H9 (cell line): ENCODE results near the gene CHMP1A. TPM values are rescaled to one million over a fixed set of nuclear protein-coding genes. Genes with fewer than 3 reads are reported as not detected.

Source experiments
- DNase-seq: peaks from one replicate; pipeline ENCODE4 v3.0.0-alpha.2; 2017
- H2AFZ ChIP-seq: one replicate; pipeline ENCODE4 v1.6.1; 2013; ENCODE audit warnings: mild to moderate bottlenecking, low read length, control low read depth, moderate library complexity
- H2AK5ac ChIP-seq: 2 replicates; pipeline ENCODE4 v1.6.1; 2013; ENCODE audit warnings: low read length, control low read depth, mixed read lengths; ENCODE audit not compliant: insufficient read length
- H2BK120ac ChIP-seq: one replicate; pipeline ENCODE4 v1.6.1; 2013; ENCODE audit warnings: low read depth, mild to moderate bottlenecking, low read length, control low read depth, inconsistent platforms; ENCODE audit not compliant: poor library complexity, severe bottlenecking
- H2BK12ac ChIP-seq: 2 replicates; pipeline ENCODE4 v1.6.1; 2013; ENCODE audit warnings: low read length, control low read depth, mixed read lengths, low read depth; ENCODE audit not compliant: insufficient read length
- H2BK15ac ChIP-seq: 2 replicates; pipeline ENCODE4 v1.6.1; 2013; ENCODE audit warnings: low read depth, low read length, control low read depth
- H2BK20ac ChIP-seq: one replicate; pipeline ENCODE4 v1.6.1; 2013; ENCODE audit warnings: low read depth, mild to moderate bottlenecking, low read length, control low read depth, inconsistent platforms; ENCODE audit not compliant: poor library complexity, severe bottlenecking
- H2BK5ac ChIP-seq: 2 replicates; pipeline ENCODE4 v1.6.1; 2013; ENCODE audit warnings: low read length, control low read depth, mixed read lengths; ENCODE audit not compliant: insufficient read length
- H3K14ac ChIP-seq: 2 replicates; pipeline ENCODE4 v1.6.1; 2013; ENCODE audit warnings: low read length, control low read depth; ENCODE audit not compliant: insufficient read depth
- H3K18ac ChIP-seq: 2 replicates; pipeline ENCODE4 v1.6.1; 2013; ENCODE audit warnings: low read depth, mild to moderate bottlenecking, mixed read lengths, low read length, control low read depth; ENCODE audit not compliant: insufficient read length
- H3K23ac ChIP-seq: 2 replicates; pipeline ENCODE4 v1.6.1; 2013; ENCODE audit warnings: low read length, control low read depth, mixed read lengths, low read depth; ENCODE audit not compliant: insufficient read length
- H3K23me2 ChIP-seq: 2 replicates; pipeline ENCODE4 v1.6.1; 2013; ENCODE audit warnings: low read depth, mild to moderate bottlenecking, mixed read lengths, low read length, control low read depth; ENCODE audit not compliant: insufficient read length, poor library complexity, severe bottlenecking
- H3K27ac ChIP-seq: 2 replicates; pipeline ENCODE4 v1.5.1; 2013; ENCODE audit warnings: low read length, control low read depth, mixed read lengths, low read depth; ENCODE audit not compliant: insufficient read length
- H3K27me3 ChIP-seq: 2 replicates; pipeline ENCODE4 v1.6.1; 2013; ENCODE audit warnings: low read length, control low read depth, inconsistent platforms; ENCODE audit not compliant: insufficient read depth
- H3K4ac ChIP-seq: 2 replicates; pipeline ENCODE4 v1.6.1; 2013; ENCODE audit warnings: low read depth, mild to moderate bottlenecking, control low read depth, inconsistent platforms, low read length, moderate library complexity
- H3K4me1 ChIP-seq: 2 replicates; pipeline ENCODE4 v1.6.1; 2013; ENCODE audit warnings: low read length, control low read depth, inconsistent platforms; ENCODE audit not compliant: insufficient read depth
- H3K4me2 ChIP-seq: 2 replicates; pipeline ENCODE4 v1.6.1; 2013; ENCODE audit warnings: low read length, control low read depth, mixed read lengths; ENCODE audit not compliant: insufficient read length, insufficient read depth
- H3K56ac ChIP-seq: 2 replicates; pipeline ENCODE4 v1.6.1; 2013; ENCODE audit warnings: low read depth, mild to moderate bottlenecking, mixed read lengths, low read length, control low read depth; ENCODE audit not compliant: insufficient read length
- H3K79me1 ChIP-seq: 2 replicates; pipeline ENCODE4 v1.6.1; 2013; ENCODE audit warnings: low read depth, mild to moderate bottlenecking, moderate library complexity, low read length, control low read depth, inconsistent platforms; ENCODE audit not compliant: insufficient read depth, poor library complexity, severe bottlenecking
- H3K79me2 ChIP-seq: 2 replicates; pipeline ENCODE4 v1.6.1; 2013; ENCODE audit warnings: low read length, control low read depth, inconsistent platforms; ENCODE audit not compliant: insufficient read depth
- H3K9ac ChIP-seq: 2 replicates; pipeline ENCODE4 v1.6.1; 2013; ENCODE audit warnings: low read length, control low read depth, mixed read lengths; ENCODE audit not compliant: insufficient read length; ENCODE audit errors: extremely low read depth
- H3K9me3 ChIP-seq: one replicate; pipeline ENCODE4 v1.6.1; 2013; ENCODE audit warnings: low read depth, low read length, inconsistent platforms; ENCODE audit not compliant: control insufficient read depth
- H3T11ph ChIP-seq: one replicate; pipeline ENCODE4 v1.6.1; 2013; ENCODE audit warnings: mild to moderate bottlenecking, low read length, control low read depth, inconsistent platforms
- H4K20me1 ChIP-seq: one replicate; pipeline ENCODE4 v1.6.1; 2013; ENCODE audit not compliant: control insufficient read depth, insufficient read length, insufficient read depth
- H4K5ac ChIP-seq: 2 replicates; pipeline ENCODE4 v1.6.1; 2013; ENCODE audit warnings: low read depth, mild to moderate bottlenecking, mixed read lengths, low read length, control low read depth; ENCODE audit not compliant: insufficient read length
- H4K8ac ChIP-seq: replicated peaks from 2 replicates; pipeline ENCODE4 v1.6.1; 2013; ENCODE audit warnings: low read length, control low read depth, mixed read lengths, low read depth; ENCODE audit not compliant: insufficient read length
- H4K91ac ChIP-seq: 2 replicates; pipeline ENCODE4 v1.6.1; 2013; ENCODE audit warnings: low read depth, mild to moderate bottlenecking, moderate library complexity, mixed read lengths, low read length, control low read depth; ENCODE audit not compliant: insufficient read length
- H3K27ac Mint-ChIP-seq, 3 experiments: 2 replicates in 2 of 3; 3 replicates in 1 of 3; pipeline ENCODE4 v1.8.0; 2020 to 2021; ENCODE audit warnings: mixed read lengths in 3 of 3, mild to moderate bottlenecking in 1 of 3, moderate library complexity in 1 of 3
- H3K27me3 Mint-ChIP-seq: 2 replicates; pipeline ENCODE4 v1.8.0; 2021; ENCODE audit warnings: low read depth, mild to moderate bottlenecking, moderate library complexity, mixed read lengths
- H3K36me3 Mint-ChIP-seq, 3 experiments: 2 replicates in 2 of 3; 3 replicates in 1 of 3; pipeline ENCODE4 v1.8.0; 2020 to 2021; ENCODE audit warnings: low read depth in 3 of 3, mixed read lengths in 3 of 3; ENCODE audit not compliant: insufficient read depth in 1 of 3
- H3K4me1 Mint-ChIP-seq, 2 experiments: 2 replicates each; pipeline ENCODE4 v1.8.0; 2020; ENCODE audit warnings: mixed read lengths in 2 of 2
- H3K4me3 Mint-ChIP-seq, 2 experiments: 2 replicates in 1 of 2; 3 replicates in 1 of 2; pipeline ENCODE4 v1.8.0; 2020 to 2021; ENCODE audit warnings: mild to moderate bottlenecking in 2 of 2, mixed read lengths in 2 of 2, moderate library complexity in 1 of 2
- H3K9me3 Mint-ChIP-seq, 2 experiments: 2 replicates in 1 of 2; 3 replicates in 1 of 2; pipeline ENCODE4 v1.8.0; 2020; ENCODE audit warnings: mild to moderate bottlenecking in 2 of 2, mixed read lengths in 2 of 2, moderate library complexity in 1 of 2
- CTCF ChIP-seq: fragments of 200-600 bp; sonication (generic); conservative IDR thresholded peaks from 3 replicates; pipeline ENCODE4 v1.8.0; 2021; ENCODE audit warnings: antibody characterized with exemption, mild to moderate bottlenecking
- WGBS: extraction: QIAGEN DNeasy Blood & Tissue Kit; methylation state at CpG from one replicate; pipeline ENCODE4 v1.1.7; 2013; ENCODE audit warnings: missing lambda C conversion rate, low lambda C conversion rate, mixed read lengths; ENCODE audit not compliant: insufficient read length; ENCODE audit errors: extremely low coverage; 5-methylcytosine and 5-hydroxymethylcytosine counted together
- total RNA-seq: library from RNA; stranded (reverse); gene quantifications from 2 replicates; pipeline ENCODE4 v1.2.1, GENCODE V29; 2021

Gene CHMP1A
- total RNA-seq, 1 experiment from 2014 or later = 89.6 TPM

- Histone ChIP-seq H3K79me1 (no peaks in the 10 kb centered on the region), H3K18ac (no peak overlapping the region), H3K23me2 (no peaks in the 10 kb centered on the region), H2AFZ (no peak overlapping the region), H2BK15ac (no peak overlapping the region), H2AK5ac (no peak overlapping the region), H3T11ph (no peak overlapping the region), H3K4me1 (no peaks in the 10 kb centered on the region), H2BK5ac (no peak overlapping the region), H3K23ac (no peak overlapping the region), H3K9me3 (no peaks in the 10 kb centered on the region), H3K9ac (no peak overlapping the region), H4K5ac (no peak overlapping the region), H3K56ac (no peak overlapping the region), H3K27ac (no peak overlapping the region), H4K20me1 (no peaks in the 10 kb centered on the region), H3K27me3 (no peaks in the 10 kb centered on the region), H4K91ac (no peak overlapping the region), H3K79me2 (no peaks in the 10 kb centered on the region), H3K14ac (no peak overlapping the region), H2BK20ac (no peak overlapping the region), H4K8ac (no peak overlapping the region), H2BK120ac (no peak overlapping the region), H2BK12ac (no peak overlapping the region), H3K4ac (no peak overlapping the region), H3K4me2 (no peak overlapping the region)
- no peak for TF ChIP-seq CTCF
- no peak overlapping the region for H3K27ac Mint-ChIP-seq
- H3K9me3 Mint-ChIP-seq = no peaks in the 10 kb centered on the region
- H3K27me3 Mint-ChIP-seq = peaks cover 7% of the 10 kb centered on the region
- H3K36me3 Mint-ChIP-seq = peaks cover 8 to 29% (median 28%) of the 10 kb centered on the region in 3 experiments; a peak in 6 of 7 replicates
- H3K4me1 Mint-ChIP-seq = peaks cover 10 to 11% of the 10 kb centered on the region in 2 experiments
- no peak for DNase-seq
- WGBS = no CpG with 5 or more reads among the region's 14 CpGs
- H3K4me3 Mint-ChIP-seq = no peak overlapping the region; a peak in 1 of 5 replicates
Measured at GRCh38 chr16:89643769-89644300, 13.7 kb downstream of the CHMP1A start.
